ENCODE results near the gene UNC45B.
A peak's percentile ranks its signal among the peaks of the same experiment; 100 is the strongest.
"Not testable (repeated sequence)": the region's sequence is repeated elsewhere in the genome, so short reads cannot be mapped to it uniquely, and the experiment has no call there.

The UNC45B gene

GRCh38 chr17:35141681-35142466 is 5.7 kb upstream of the UNC45B start, which contains the start of gene NLE1:
NLE1 (minus strand) TSS chr17:35142303; CDS start chr17:35142275, 28 bp downstream.
- DNase-seq: peak; percentile 72 to 92 (median 82)

DNA sequence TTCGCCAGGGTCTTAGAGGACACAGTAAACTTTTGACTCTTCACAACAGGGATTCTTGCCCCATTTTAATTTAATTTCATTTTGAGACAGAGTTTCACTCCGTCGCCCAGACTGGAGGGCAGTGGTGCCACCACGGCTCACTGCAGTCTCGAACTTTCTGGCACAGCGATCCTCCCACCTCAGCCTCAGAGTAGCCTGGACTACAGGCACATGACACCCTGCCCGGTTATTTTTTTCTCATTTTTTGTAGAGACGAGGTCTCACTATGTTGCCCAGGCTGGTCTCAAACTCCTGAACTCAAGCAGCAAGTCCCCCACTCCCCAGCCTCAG is 5.2 kb upstream of the UNC45B start:
- no peak for DNase-seq

GRCh38 chr17:35144840-35145239 is 2.8 kb upstream of the UNC45B start:
- no peak for DNase-seq

- no peak for DNase-seq
These were observed 1.3 kb upstream of the UNC45B start for GRCh38 chr17:35146214-35146833.

GRCh38 chr17:35148144-35148543 is 527 bp downstream of the UNC45B start:
- no peak for DNase-seq

- no peak for DNase-seq
These were observed 2.3 kb downstream of the UNC45B start for GRCh38 chr17:35149941-35150340.

GRCh38 chr17:35151080-35151479 is 3.5 kb downstream of the UNC45B start:
- DNase-seq: not testable (repeated sequence)

DNA sequence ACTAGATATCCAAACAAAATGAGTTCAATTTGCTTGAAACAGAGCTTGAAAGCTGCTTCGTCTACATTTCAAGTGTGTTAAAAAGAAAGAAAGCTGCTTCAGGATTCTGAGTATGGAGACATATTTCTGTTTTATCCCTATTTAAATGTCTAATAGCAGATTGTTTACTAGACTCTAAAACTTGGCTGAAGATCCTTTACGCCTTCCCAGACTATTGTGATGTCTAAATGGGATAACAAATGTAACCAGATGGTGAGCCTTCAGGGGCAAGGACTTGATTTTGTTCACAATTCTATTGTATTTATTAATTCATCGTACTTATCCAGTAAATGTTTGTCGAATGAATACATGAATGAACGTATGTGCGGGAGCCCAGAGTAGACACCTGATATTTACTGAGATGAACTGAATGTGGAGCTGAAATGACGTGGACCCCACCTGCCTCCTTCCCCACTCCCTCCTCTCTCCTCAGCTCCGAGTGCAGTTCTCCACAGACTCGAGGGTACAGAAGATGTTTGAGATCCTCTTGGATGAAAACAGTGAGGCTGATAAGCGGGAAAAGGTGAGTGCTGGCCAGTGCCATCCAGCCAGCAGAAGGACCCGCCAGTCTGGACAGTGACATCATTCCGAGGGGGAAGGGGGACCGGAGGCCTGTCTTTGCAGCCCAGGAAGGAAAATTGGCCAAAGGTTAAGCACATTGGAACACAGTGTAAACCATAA is 5.0 kb downstream of the UNC45B start:
- no peak for DNase-seq

DNA sequence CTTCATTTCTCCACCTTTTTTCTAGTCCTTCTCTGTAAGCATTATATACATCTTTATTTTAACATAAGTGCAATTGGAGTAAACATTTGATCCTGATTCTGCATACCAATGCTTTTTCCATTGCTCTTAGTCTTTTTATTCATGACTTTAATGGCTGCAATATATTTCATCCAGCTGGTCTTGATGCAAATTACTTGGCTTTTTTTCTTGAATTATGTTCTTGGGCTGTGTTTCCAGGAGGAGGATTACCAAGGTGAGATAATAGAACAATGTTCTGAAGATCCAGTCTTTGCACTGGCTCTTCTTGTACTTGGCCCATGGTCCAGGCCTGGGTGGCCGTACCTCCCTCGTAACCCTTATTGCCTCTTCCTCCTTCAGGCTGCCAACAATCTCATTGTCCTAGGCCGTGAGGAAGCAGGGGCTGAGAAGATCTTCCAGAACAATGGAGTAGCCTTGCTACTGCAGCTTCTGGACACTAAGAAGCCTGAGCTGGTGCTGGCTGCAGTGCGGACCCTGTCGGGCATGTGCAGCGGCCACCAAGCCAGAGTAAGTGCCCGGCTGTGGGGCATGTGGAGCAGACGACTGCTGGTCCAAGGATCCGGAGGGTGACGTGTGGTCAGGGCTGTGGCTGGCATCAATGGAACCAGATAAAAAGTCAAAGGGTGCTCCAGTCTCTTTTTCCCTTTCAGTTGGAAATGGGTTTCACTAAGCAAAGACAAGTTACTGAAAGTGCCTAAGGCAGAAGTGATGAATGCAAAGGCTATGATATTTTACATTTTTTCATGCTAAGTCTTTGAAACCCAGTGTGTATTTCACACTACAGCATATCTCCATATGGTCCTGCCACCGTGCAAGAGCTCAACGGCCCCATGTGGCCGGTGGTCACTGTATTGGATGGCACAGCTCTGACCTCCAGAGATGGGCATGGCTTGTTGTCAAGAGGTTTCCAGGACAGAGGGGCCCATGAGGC is 6.9 kb downstream of the UNC45B start:
- no peak for DNase-seq

DNA sequence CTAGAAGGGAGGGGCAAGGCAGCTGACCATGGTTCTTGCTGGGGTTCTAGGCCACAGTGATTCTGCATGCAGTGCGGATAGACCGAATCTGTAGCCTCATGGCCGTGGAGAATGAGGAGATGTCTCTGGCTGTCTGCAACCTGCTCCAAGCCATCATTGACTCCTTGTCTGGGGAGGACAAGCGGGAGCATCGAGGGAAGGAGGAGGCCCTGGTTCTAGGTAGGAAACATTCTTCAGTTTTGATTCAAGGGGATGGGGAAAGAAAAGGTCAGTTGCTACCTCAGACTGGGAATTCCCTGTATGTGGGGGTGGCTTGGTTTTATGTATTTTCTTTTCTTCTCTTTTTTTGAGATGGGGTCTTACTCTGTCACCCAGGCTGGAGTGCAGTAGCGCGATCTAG is 7.6 kb downstream of the UNC45B start:
- DNase-seq: no peak

DNA sequence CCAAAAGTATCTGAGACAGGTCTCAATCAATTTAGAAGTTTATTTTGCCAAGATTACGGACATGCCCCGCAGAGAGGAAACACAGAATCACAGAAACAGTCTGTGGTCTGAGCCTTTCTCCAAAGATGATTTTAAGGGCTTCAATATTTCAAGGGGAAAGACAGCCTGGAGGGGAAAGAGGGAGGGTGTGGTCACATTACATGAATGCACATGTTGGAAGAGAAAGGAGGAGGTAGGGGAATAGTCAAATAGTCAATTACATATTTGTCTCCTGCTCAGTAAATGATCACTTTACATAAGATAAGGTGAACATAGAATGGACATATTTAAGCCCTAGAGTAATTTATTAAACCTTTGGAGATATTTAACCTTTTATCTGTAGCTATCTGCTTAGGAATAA is 12.3 kb downstream of the UNC45B start:
- no peak for DNase-seq

GRCh38 chr17:35160354-35161201 is 13.0 kb downstream of the UNC45B start:
- peak; percentile 33 to 74 (median 62) for DNase-seq

- peak in 5 of 6 experiments; percentile 13 to 65 (median 59) for DNase-seq
These were observed 13.7 kb downstream of the UNC45B start for GRCh38 chr17:35161281-35161761.

- DNase-seq: no peak
These were observed 15.1 kb downstream of the UNC45B start for GRCh38 chr17:35162755-35163154.

GRCh38 chr17:35163886-35164285 is 16.3 kb downstream of the UNC45B start:
- no peak for DNase-seq

DNA sequence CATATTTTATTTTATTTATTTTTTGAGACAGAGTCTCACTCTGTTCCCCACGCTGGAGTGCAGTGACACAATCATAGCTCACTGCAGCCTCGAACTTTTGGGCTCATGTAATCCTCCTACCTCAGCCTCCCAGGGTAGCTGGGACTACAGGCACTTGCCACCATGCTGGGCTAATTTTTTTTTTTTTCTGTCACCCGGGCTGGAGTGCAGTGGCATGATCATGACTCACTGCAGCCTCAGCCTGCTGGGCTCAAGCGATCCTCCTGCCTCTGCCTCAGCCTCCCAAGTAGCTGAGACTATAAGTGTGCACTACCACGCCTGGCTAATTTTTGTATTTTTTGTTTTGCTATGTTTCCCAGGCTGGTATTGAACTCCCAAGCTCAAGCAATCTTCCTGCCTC is 17.1 kb downstream of the UNC45B start:
- no peak for DNase-seq

- no peak for DNase-seq
These were observed 18.9 kb downstream of the UNC45B start for GRCh38 chr17:35166526-35166925.

- no peak for DNase-seq
These were observed 19.4 kb downstream of the UNC45B start for GRCh38 chr17:35167046-35167445.

DNA sequence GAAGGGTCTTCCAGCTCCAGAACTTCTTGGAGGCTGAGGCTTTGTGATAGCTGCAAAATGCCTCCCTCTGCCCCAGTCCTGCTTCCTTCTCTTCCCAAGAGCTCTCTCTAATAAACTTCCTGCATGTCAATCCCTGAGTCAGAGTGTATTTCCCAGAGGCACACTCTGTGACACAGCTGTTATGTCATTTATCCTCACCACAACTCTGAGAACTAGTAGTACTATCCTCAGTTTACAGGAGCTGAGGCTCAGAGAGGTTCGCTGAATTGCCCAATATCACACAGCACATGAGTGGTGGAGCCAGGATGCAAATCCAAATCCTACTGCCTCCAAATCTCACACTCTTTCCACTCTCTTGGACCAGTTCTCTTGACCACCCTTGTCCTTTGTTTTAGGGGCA is 20.0 kb downstream of the UNC45B start:
- no peak for DNase-seq

DNA sequence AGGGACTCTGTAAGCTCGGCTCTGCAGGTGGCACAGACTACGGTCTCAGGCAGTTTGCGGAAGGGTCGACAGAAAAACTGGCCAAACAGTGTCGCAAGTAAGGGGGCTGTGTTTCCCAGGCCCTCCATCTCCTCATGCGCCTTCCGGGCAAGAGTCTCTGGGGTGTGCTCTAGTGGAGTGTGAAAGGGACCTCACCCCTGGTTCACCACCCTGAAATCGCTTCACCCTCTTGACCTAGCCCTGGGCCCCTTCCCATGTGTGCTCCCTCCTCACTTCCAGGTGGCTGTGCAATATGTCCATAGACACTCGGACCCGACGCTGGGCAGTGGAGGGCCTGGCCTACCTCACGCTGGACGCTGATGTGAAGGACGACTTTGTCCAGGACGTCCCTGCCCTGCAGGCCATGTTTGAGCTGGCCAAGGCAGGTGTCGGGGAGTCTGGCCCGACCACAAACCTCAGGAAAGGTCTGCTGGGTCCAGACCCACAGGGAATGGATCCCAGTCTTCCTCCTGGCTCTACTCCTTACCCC is 22.3 kb downstream of the UNC45B start:
- no peak for DNase-seq

All from stimulated activated naive CD4-positive, alpha-beta T cell (primary cell).